GM12892 (cell line): ENCODE results near the gene SNX17.

Experiments used
- POLR2A ChIP-seq: IDR thresholded peaks from 2 replicates; pipeline ENCODE4 v1.6.1; 2011; ENCODE audit warnings: low read depth, low read length, control low read depth
- POLR2AphosphoS5 ChIP-seq: IDR thresholded peaks from 2 replicates; pipeline ENCODE4 v1.6.1; 2011; ENCODE audit warnings: low read depth, low read length, control low read depth
- TAF1 ChIP-seq: IDR thresholded peaks from 2 replicates; pipeline ENCODE4 v1.6.1; 2011; ENCODE audit warnings: low read depth, mild to moderate bottlenecking, control low read depth, low read length, borderline replicate concordance

GRCh38 chr2:27354597-27354927, 15.9 kb upstream of the SNX17 start:
- no peak for TF ChIP-seq POLR2A
- TF ChIP-seq TAF1 = no peak
- TF ChIP-seq POLR2AphosphoS5 = no peak
